HepG2 (cell line): ENCODE results near the gene QRICH2. TPM values are rescaled to one million over a fixed set of nuclear protein-coding genes. Genes with fewer than 3 reads are reported as not detected.

Experiments
- GATAD2A ChIP-seq: IDR thresholded peaks from 2 replicates; pipeline ENCODE4 v1.6.1; 2016
- KLF13 ChIP-seq: sonication (generic); formaldehyde crosslinking; IDR thresholded peaks from 2 replicates; pipeline ENCODE4 v1.4.0; 2020; ENCODE audit warnings: mild to moderate bottlenecking, missing genetic modification reagents
- KLF9 ChIP-seq: IDR thresholded peaks from 2 replicates; pipeline ENCODE4 v1.6.1; 2016; ENCODE audit warnings: low read depth
- SETDB1 ChIP-seq: sonication (generic); formaldehyde crosslinking; IDR thresholded peaks from 2 replicates; pipeline ENCODE4 v1.5.1; 2020; ENCODE audit warnings: missing genetic modification reagents, mild to moderate bottlenecking, borderline replicate concordance
- ZNF274 ChIP-seq: sonication (generic); formaldehyde crosslinking; IDR thresholded peaks from 2 replicates; pipeline ENCODE4 v1.5.1; 2020; ENCODE audit warnings: mild to moderate bottlenecking, missing genetic modification reagents
- polyA plus RNA-seq, 8 experiments: library from polyadenylated mRNA; depleted of rRNA in 3 of 8; stranded (reverse) in 7 of 8; unstranded in 1 of 8; fragments of >200 nt; fragmentation: Illumina TruSeq in 4 of 8; extraction: Trizol in 4 of 8; gene quantifications; 2 replicates each; pipeline versions ENCODE4 v1.2.1 to v1.2.3, GENCODE V29; 2011 to 2016; ENCODE audit warnings: low read depth in 4 of 8, missing spikeins in 1 of 8, mixed read lengths in 1 of 8; ENCODE audit not compliant: insufficient read depth in 1 of 8
- total RNA-seq, 5 experiments: library from RNA; depleted of rRNA; stranded (reverse); fragments of >200 nt; fragmentation: Illumina TruSeq; extraction: Trizol; gene quantifications; 2 replicates each; pipeline ENCODE4 v1.2.3, GENCODE V29; 2016; ENCODE audit warnings: low read depth in 1 of 5
- TF ChIP-seq, protein P1 (sequence below): IDR thresholded peaks from 2 replicates; pipeline ENCODE4 v1.6.1; 2016; ENCODE audit warnings: mild to moderate bottlenecking, missing biosample characterization, missing genetic modification reagents
- TF ChIP-seq, protein P2 (sequence below): sonication (generic); formaldehyde crosslinking; IDR thresholded peaks from 2 replicates; pipeline ENCODE4 v1.5.1; 2020; ENCODE audit warnings: mild to moderate bottlenecking, missing genetic modification reagents
- TF ChIP-seq, protein P3 (sequence below): sonication (generic); formaldehyde crosslinking; IDR thresholded peaks from 2 replicates; pipeline ENCODE4 v1.9.0; 2021; ENCODE audit warnings: missing genetic modification reagents, borderline replicate concordance
- TF ChIP-seq, protein P4 (sequence below): sonication (generic); formaldehyde crosslinking; IDR thresholded peaks from 2 replicates; pipeline ENCODE4 v1.5.0; 2020; ENCODE audit warnings: mild to moderate bottlenecking, missing genetic modification reagents
- TF ChIP-seq, protein P5 (sequence below): sonication (generic); formaldehyde crosslinking; IDR thresholded peaks from 2 replicates; pipeline ENCODE4 v1.4.0; 2020; ENCODE audit warnings: low read depth, mild to moderate bottlenecking, missing genetic modification reagents
- TF ChIP-seq, protein P6 (sequence below): sonication (generic); formaldehyde crosslinking; IDR thresholded peaks from 2 replicates; pipeline ENCODE4 v1.8.1; 2023; ENCODE audit warnings: mild to moderate bottlenecking, missing genetic modification reagents, borderline replicate concordance

Gene QRICH2
- total and polyA plus RNA-seq, 2 of the 13 experiments (the other 11 are each of a cell fraction or from before 2014, with no cell fraction given): 3.7 to 5.7 TPM

DNA sequence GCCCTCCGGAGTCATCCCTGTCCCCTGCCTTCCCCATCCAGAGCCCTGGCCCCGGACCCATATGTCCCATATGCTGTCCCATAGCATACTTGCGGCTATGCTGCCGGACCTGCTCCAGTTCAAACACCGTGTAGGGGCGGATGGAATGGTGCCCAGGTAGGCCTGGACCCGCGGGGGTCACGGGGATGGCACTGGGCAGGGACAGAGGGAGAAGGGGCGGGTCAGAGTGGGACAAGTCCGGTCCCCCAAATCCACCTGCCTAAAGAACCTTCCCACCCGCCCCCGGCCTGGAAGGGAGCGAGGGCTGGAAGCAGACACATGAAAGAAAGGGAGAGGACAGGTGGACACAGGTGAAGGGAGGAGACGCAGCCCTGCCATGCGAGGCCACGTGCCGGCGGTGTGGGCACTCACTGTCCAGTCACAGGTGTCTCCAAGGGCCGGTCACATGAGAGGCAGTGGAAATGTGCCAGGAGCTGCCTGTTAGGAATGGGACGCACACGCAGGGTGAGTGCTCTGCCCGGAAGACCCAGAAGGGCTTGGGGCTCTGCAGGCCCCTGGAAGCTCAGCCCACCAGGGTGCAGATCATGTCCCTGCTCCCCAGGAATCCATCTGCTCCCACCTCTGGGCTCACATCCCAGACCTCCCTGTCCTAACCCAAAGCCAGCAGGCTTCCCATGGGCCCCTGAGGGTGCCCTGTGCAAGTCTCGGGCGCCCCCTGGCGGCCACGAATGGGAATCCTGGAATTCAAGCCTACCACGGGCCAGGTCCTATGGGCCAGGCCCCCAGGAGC, 28.9 kb downstream of the QRICH2 start (continued):
- TF ChIP-seq, protein P1, sequence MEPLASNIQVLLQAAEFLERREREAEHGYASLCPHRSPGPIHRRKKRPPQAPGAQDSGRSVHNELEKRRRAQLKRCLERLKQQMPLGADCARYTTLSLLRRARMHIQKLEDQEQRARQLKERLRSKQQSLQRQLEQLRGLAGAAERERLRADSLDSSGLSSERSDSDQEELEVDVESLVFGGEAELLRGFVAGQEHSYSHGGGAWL (CRISPR knock-in tag): 0 out of 2 replicates have a peak, but pooled peaks have one; percentile 26
- TF ChIP-seq, protein P2, sequence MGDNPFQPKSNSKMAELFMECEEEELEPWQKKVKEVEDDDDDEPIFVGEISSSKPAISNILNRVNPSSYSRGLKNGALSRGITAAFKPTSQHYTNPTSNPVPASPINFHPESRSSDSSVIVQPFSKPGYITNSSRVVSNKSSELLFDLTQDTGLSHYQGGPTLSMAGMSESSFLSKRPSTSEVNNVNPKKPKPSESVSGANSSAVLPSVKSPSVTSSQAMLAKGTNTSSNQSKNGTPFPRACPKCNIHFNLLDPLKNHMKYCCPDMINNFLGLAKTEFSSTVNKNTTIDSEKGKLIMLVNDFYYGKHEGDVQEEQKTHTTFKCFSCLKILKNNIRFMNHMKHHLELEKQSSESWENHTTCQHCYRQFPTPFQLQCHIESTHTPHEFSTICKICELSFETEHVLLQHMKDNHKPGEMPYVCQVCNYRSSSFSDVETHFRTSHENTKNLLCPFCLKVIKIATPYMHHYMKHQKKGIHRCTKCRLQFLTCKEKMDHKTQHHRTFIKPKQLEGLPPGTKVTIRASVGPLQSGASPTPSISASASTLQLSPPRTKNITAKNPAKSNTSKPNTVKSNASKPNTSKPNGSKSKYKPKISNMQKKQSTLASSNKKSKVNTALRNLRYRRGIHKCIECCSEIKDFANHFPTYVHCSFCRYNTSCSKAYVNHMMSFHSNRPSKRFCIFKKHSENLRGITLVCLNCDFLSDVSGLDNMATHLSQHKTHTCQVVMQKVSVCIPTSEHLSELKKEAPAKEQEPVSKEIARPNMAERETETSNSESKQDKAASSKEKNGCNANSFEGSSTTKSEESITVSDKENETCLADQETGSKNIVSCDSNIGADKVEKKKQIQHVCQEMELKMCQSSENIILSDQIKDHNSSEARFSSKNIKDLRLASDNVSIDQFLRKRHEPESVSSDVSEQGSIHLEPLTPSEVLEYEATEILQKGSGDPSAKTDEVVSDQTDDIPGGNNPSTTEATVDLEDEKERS (CRISPR knock-in tag): no peak
- TF ChIP-seq, protein P3, sequence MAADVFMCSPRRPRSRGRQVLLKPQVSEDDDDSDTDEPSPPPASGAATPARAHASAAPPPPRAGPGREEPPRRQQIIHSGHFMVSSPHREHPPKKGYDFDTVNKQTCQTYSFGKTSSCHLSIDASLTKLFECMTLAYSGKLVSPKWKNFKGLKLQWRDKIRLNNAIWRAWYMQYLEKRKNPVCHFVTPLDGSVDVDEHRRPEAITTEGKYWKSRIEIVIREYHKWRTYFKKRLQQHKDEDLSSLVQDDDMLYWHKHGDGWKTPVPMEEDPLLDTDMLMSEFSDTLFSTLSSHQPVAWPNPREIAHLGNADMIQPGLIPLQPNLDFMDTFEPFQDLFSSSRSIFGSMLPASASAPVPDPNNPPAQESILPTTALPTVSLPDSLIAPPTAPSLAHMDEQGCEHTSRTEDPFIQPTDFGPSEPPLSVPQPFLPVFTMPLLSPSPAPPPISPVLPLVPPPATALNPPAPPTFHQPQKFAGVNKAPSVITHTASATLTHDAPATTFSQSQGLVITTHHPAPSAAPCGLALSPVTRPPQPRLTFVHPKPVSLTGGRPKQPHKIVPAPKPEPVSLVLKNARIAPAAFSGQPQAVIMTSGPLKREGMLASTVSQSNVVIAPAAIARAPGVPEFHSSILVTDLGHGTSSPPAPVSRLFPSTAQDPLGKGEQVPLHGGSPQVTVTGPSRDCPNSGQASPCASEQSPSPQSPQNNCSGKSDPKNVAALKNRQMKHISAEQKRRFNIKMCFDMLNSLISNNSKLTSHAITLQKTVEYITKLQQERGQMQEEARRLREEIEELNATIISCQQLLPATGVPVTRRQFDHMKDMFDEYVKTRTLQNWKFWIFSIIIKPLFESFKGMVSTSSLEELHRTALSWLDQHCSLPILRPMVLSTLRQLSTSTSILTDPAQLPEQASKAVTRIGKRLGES (CRISPR knock-in tag): no peak
- TF ChIP-seq SETDB1 (no peak), ZNF274 (CRISPR knock-in tag) (no peak), KLF9 (CRISPR knock-in tag) (no peak), GATAD2A (CRISPR knock-in tag) (peak; percentile 35; the same call in 1 of the 2 replicates), KLF13 (CRISPR knock-in tag) (no peak)
- TF ChIP-seq, protein P4, sequence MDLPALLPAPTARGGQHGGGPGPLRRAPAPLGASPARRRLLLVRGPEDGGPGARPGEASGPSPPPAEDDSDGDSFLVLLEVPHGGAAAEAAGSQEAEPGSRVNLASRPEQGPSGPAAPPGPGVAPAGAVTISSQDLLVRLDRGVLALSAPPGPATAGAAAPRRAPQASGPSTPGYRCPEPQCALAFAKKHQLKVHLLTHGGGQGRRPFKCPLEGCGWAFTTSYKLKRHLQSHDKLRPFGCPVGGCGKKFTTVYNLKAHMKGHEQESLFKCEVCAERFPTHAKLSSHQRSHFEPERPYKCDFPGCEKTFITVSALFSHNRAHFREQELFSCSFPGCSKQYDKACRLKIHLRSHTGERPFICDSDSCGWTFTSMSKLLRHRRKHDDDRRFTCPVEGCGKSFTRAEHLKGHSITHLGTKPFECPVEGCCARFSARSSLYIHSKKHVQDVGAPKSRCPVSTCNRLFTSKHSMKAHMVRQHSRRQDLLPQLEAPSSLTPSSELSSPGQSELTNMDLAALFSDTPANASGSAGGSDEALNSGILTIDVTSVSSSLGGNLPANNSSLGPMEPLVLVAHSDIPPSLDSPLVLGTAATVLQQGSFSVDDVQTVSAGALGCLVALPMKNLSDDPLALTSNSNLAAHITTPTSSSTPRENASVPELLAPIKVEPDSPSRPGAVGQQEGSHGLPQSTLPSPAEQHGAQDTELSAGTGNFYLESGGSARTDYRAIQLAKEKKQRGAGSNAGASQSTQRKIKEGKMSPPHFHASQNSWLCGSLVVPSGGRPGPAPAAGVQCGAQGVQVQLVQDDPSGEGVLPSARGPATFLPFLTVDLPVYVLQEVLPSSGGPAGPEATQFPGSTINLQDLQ (CRISPR knock-in tag): no peak
- TF ChIP-seq, protein P5, sequence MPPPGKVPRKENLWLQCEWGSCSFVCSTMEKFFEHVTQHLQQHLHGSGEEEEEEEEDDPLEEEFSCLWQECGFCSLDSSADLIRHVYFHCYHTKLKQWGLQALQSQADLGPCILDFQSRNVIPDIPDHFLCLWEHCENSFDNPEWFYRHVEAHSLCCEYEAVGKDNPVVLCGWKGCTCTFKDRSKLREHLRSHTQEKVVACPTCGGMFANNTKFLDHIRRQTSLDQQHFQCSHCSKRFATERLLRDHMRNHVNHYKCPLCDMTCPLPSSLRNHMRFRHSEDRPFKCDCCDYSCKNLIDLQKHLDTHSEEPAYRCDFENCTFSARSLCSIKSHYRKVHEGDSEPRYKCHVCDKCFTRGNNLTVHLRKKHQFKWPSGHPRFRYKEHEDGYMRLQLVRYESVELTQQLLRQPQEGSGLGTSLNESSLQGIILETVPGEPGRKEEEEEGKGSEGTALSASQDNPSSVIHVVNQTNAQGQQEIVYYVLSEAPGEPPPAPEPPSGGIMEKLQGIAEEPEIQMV (CRISPR knock-in tag): no peak
- TF ChIP-seq, protein P6, sequence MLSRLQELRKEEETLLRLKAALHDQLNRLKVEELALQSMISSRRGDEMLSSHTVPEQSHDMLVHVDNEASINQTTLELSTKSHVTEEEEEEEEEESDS (CRISPR knock-in tag): no peak
